ENCODE data around the gene NCKAP5.

GRCh38 chr2:133063775-133064174 is 504.5 kb downstream of the NCKAP5 start:
- no peak for TF ChIP-seq EZH2 (IDR thresholded peaks at IDR 0.05; ENCODE audit: borderline replicate concordance, insufficient read depth, low read depth, low read length, poor library complexity, severe bottlenecking)
- TF ChIP-seq CTCF (IDR thresholded peaks at IDR 0.05), result no peak
